Peyer's patch (tissue), 4 donors: ENCODE results near the gene F11R. TPM values are rescaled to one million over a fixed set of nuclear protein-coding genes. Genes with fewer than 3 reads are reported as not detected.
A peak's percentile ranks its signal among the peaks of the same experiment; 100 is the strongest.

ENCODE experiments used
- DNase-seq, 3 donors: peaks; one replicate each; pipeline ENCODE4 v3.0.0-alpha.2; 2017 to 2019
- H3K27ac ChIP-seq, 4 donors: fragments of 200-600 bp; sonication (generic); one replicate each; pipeline ENCODE4 v1.5.1; 2016 to 2019
- H3K27me3 ChIP-seq, 2 donors: fragments of 200-600 bp; sonication (generic); one replicate each; pipeline ENCODE4 v1.5.1; 2019
- H3K36me3 ChIP-seq, 3 donors: fragments of 200-600 bp; sonication (generic); one replicate each; pipeline ENCODE4 v1.5.1; 2016 to 2019
- H3K4me1 ChIP-seq, 4 donors: fragments of 200-600 bp; sonication (generic); one replicate each; pipeline ENCODE4 v1.5.1; 2016 to 2019
- H3K4me3 ChIP-seq, 4 donors: fragments of 200-600 bp; sonication (generic); 1 replicate in 3 of 4; 2 replicates in 1 of 4; pipeline ENCODE4 v1.5.1; 2016 to 2019; ENCODE audit warnings: mild to moderate bottlenecking in 1 of 4
- H3K9me3 ChIP-seq, 4 donors: fragments of 200-600 bp; sonication (generic); one replicate each; pipeline ENCODE4 v1.5.1; 2016 to 2019; ENCODE audit warnings: mild to moderate bottlenecking in 1 of 4
- POLR2A ChIP-seq, 2 donors: fragments of 450-650 bp; IDR thresholded peaks; one replicate each; pipeline ENCODE4 v1.5.1; 2017; ENCODE audit warnings: antibody characterized with exemption in 2 of 2, mild to moderate bottlenecking in 2 of 2, moderate library complexity in 2 of 2
- total RNA-seq, 4 donors: library from RNA; depleted of rRNA; stranded (reverse); fragments of >200 nt; gene quantifications; one replicate each; pipeline ENCODE4 v1.1.0, GENCODE V29; 2016
- TF ChIP-seq, protein P1 (sequence below), 6 experiments: fragments of 450-650 bp in 4 of 6; fragments of 200-600 bp in 2 of 6; sonication (generic) in 1 of 6; IDR thresholded peaks; one replicate each; pipeline ENCODE4 v1.5.1; 2017 to 2019; ENCODE audit warnings: antibody characterized with exemption in 6 of 6, mild to moderate bottlenecking in 3 of 6, moderate library complexity in 1 of 6

The F11R gene
- total RNA-seq, 4 donors from 2014 or later: 28.9 to 138 (median 110) TPM

- Histone ChIP-seq H3K27ac (no peak overlapping the region), H3K4me3 (no peak overlapping the region), H3K4me1 (peaks cover 5 to 19% (median 12%) of the 10 kb centered on the region in 4 donors), H3K9me3 (no peaks in the 10 kb centered on the region), H3K27me3 (no peaks in the 10 kb centered on the region), H3K36me3 (no peaks in the 10 kb centered on the region)
- no peak for DNase-seq
- TF ChIP-seq, protein P1, sequence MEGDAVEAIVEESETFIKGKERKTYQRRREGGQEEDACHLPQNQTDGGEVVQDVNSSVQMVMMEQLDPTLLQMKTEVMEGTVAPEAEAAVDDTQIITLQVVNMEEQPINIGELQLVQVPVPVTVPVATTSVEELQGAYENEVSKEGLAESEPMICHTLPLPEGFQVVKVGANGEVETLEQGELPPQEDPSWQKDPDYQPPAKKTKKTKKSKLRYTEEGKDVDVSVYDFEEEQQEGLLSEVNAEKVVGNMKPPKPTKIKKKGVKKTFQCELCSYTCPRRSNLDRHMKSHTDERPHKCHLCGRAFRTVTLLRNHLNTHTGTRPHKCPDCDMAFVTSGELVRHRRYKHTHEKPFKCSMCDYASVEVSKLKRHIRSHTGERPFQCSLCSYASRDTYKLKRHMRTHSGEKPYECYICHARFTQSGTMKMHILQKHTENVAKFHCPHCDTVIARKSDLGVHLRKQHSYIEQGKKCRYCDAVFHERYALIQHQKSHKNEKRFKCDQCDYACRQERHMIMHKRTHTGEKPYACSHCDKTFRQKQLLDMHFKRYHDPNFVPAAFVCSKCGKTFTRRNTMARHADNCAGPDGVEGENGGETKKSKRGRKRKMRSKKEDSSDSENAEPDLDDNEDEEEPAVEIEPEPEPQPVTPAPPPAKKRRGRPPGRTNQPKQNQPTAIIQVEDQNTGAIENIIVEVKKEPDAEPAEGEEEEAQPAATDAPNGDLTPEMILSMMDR (IDR thresholded peaks at IDR 0.05): no peak
- TF ChIP-seq POLR2A (IDR thresholded peaks at IDR 0.05): no peak
These were observed 11.2 kb downstream of the F11R start for GRCh38 chr1:161009602-161010211.

DNA sequence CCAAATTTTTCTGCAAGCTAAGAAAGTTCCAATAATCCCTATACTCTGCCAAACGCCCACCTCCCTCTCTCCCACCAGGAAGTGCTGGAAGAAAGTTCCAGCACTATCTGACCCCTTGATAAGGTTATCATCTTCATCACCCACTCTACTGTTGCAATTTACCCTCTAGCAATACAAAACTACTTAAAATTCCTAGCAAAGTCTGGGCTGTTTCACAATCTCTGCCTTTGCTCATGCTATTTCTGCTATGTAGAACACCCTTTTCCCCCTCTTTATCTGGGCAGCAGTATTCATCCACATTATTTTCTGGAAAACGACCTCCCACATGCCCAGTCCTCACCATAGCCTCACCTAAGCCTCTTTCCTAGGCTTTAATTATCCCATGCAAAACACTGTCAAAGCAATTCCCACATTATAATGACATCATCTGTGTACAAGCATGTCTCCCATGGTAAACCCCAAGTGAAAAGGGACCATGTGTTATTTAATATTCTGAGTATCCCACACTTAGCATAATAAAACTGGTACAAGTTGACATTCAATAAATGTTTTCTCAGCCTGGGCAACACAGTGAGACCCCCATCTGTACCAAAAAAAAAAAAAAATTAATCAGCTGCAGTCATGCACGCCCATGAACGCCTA lies 12.0 kb downstream of the F11R start:
- Histone ChIP-seq H3K4me3 (no peak overlapping the region), H3K27me3 (no peaks in the 10 kb centered on the region), H3K27ac (no peak overlapping the region), H3K4me1 (peaks cover 0 to 15% (median 9%) of the 10 kb centered on the region in 4 donors), H3K9me3 (no peaks in the 10 kb centered on the region), H3K36me3 (no peaks in the 10 kb centered on the region)
- TF ChIP-seq POLR2A (IDR thresholded peaks at IDR 0.05): no peak
- TF ChIP-seq, protein P1 (IDR thresholded peaks at IDR 0.05): no peak
- DNase-seq: no peak

DNA sequence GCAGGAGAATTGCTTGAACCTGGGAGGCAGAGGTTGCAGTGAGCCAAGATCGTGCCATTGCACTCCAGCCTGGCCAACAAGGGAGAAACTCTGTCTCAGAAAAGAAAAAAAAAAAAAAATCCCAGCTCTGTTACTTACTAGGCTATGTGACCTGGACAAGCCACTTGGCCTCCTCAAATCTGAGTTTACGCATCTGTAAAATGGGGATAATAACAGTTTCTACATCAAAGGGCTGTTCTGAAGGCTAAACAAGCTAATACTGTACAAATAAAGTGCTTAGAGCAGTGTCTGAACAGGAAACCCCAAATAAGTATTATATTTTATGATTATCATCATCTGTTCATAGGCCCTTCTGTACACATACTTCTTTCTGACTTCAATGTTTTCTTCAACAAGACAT lies 13.6 kb downstream of the F11R start:
- H3K4me3 ChIP-seq: no peak overlapping the region
- TF ChIP-seq POLR2A (IDR thresholded peaks at IDR 0.05): no peak
- TF ChIP-seq, protein P1 (IDR thresholded peaks at IDR 0.05): no peak
- no peak for DNase-seq

DNA sequence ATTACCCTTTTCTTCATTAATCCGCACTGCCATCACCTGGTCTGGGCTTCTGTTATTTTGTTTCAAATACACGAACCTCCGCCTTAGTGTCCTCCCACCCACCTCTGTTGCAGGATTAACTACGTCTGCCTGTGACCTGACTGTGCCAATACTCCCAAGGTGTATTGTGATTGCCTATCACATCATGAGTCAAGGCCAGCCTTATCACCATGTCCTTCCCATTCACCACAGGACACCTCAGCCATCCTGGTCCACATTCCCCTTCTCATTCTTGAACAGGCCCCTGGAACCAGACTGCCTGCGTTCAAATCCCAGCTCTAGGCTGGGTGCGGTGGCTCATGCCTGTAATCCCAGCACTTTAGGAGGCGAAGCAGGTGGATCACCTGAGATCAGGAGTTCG lies 14.4 kb downstream of the F11R start:
- Histone ChIP-seq H3K27me3 (no peaks in the 10 kb centered on the region), H3K9me3 (no peaks in the 10 kb centered on the region), H3K4me1 (peaks cover 0 to 5% (median 2%) of the 10 kb centered on the region in 4 donors), H3K36me3 (no peaks in the 10 kb centered on the region), H3K4me3 (no peak overlapping the region), H3K27ac (no peak overlapping the region)
- no peak for DNase-seq
- TF ChIP-seq, protein P1 (IDR thresholded peaks at IDR 0.05): no peak
- no peak for TF ChIP-seq POLR2A (IDR thresholded peaks at IDR 0.05)

More for the DNA sequence above, 13.6 kb downstream of the F11R start:
- peaks cover 0 to 5% (median 0%) of the 10 kb centered on the region in 4 donors for H3K4me1 ChIP-seq
- no peak overlapping the region for H3K27ac ChIP-seq
- H3K27me3 ChIP-seq: no peaks in the 10 kb centered on the region
- H3K36me3 ChIP-seq: no peaks in the 10 kb centered on the region
- no peaks in the 10 kb centered on the region for H3K9me3 ChIP-seq

DNA sequence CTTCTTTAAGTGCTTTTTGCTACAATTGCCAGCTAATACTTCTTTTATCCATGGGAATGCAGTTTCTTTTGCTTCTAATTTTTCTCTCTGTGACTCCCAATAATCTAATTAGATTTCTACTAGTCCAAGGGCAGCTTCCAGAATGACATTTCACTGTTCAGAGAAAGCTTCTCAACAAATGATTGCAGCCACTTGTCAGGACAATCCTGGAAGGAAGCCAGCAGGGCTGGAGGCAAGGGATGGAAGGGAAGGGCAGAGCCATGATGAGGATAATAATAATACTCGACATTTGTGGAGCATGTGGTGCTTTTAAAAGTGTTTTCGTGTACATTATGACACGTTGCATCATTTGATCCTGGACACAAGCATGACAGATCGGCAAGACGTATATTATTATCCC lies 19.4 kb downstream of the F11R start:
- H3K9me3 ChIP-seq: no peaks in the 10 kb centered on the region
- peaks cover 0 to 22% (median 0%) of the 10 kb centered on the region in 3 donors for H3K36me3 ChIP-seq
- no peaks in the 10 kb centered on the region for H3K27me3 ChIP-seq
- TF ChIP-seq POLR2A (IDR thresholded peaks at IDR 0.05): no peak
- TF ChIP-seq, protein P1 (IDR thresholded peaks at IDR 0.05): no peak
- no peak for DNase-seq
- H3K4me1 ChIP-seq: peaks cover 0 to 26% (median 2%) of the 10 kb centered on the region in 4 donors
- no peak overlapping the region for H3K4me3 ChIP-seq
- peak overlapping the region in 2 of 4 donors; percentile 39 to 56 for H3K27ac ChIP-seq
